SHP77 (cell line): ENCODE results near the gene DAPK1.

Source experiments
- DNase-seq, 2 experiments: peaks; one replicate each; lab custom pipeline; 2025; lab: John Stamatoyannopoulos, UW

DAPK1 gene

GRCh38 chr9:87685871-87686519 lies 188.3 kb downstream of the DAPK1 start:
- no peak for DNase-seq

DNA sequence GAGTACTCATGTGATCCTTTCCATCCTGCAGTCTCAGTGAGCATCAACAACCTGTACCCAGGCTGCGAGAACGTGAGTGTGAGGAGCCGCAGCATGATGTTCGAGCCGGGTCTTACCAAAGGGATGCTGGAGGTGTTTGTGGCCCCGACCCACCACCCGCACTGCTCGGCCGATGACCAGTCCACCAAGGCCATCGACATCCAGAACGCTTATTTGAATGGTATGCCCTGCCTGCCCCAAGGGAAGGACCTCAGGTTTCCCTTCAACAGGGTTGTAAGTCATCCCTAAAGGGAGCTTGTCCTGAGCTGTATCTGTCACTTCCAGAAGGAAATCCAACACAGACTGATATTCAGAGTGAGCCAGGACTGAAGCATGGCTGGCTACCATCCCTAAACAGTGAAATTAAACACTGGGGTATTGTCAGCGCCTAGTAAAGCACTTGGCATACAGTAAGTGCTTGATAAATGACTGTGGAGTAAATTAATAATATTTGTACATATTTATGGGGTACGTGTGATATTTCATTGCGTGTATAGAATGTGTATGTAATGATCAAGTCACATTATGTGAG lies 188.9 kb downstream of the DAPK1 start:
- no peak for DNase-seq

DNA sequence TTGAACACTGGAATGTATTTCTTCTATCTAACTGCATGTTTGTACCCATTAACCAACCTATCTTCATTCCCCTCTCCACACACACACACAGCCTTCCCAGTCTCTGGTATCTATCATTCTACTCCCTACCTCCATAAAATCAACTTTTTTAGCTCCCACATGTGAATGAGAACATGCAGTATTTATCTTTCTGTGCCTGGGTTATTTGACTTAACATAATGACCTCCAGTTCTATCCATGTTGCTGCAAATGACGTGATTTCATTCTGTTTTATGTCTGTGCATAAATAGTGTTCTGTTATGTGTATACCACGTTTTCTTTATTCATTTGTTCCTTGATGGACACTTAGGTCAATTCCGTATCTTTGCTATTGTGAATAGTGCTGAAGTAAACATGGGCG lies 189.5 kb downstream of the DAPK1 start:
- DNase-seq, result no peak

DNA sequence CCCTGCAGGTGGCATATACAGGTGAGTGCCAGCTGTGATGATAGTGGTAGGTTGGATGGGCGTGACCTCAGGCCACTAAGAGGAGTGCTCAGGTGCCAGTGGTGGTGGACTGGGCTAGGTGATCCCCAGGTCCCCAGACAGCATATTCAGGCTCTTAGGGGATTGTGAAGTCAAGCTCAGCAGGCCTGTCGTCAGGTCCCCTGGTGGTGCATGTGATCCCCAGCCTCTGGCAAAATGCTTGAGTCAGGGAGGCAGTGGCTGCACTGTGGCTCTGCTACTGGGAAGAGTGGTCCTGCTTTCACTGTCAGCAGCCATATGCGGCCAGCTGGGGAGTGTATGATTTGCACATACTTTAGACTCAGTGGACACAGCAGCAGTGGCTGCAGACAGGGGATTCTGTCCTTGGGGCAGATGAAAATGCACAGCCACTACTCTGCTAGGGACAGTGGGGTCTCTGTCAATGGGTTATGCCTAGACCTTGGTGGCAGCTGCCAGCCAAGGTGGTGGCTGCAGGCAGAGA lies 196.6 kb downstream of the DAPK1 start:
- no peak for DNase-seq

DNA sequence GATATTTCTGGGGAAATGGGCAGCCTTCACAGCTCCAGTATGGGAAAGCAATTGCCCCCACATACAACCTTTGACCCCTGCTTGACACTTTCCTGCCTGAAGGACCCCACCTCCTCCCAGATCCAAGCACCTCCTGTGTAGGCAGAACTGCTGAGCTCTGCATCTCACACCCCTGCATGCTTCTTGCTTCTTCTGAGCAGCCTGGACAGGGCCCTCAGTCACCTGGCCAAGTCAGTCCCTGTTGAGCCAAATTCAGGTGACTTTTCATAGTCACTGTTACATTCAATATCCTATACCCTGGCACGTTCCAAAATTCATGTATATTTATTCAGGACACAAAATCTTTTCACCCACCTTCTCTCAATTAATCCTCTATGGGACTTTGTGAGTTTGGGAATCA lies 197.9 kb downstream of the DAPK1 start:
- DNase-seq, result no peak

- DNase-seq, result no peak
These were observed 199.0 kb downstream of the DAPK1 start for GRCh38 chr9:87696641-87697040.

- DNase-seq, result no peak
These were observed 200.6 kb downstream of the DAPK1 start for GRCh38 chr9:87698069-87698809.

GRCh38 chr9:87699835-87700234 lies 202.2 kb downstream of the DAPK1 start:
- no peak for DNase-seq

DNA sequence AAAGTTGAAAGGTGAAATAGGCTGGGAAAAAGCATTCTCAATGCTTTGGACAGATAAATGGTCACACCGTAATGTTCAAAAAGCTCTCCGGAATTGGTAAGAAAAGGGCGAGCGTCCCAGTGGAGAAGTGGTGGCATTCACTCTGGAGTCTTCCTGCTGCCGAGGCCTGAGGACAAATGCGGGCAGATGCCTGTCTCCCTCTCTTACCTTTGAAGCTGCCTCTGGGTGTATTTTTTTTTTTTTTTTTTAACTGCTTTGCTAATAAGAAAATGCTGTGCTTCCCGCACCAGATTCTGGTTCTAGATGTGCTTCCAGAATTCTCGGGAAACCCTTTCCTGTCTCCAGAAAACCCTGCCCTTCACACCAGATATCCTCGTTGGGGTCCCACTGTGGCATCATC lies 203.8 kb downstream of the DAPK1 start:
- DNase-seq, result no peak

DNA sequence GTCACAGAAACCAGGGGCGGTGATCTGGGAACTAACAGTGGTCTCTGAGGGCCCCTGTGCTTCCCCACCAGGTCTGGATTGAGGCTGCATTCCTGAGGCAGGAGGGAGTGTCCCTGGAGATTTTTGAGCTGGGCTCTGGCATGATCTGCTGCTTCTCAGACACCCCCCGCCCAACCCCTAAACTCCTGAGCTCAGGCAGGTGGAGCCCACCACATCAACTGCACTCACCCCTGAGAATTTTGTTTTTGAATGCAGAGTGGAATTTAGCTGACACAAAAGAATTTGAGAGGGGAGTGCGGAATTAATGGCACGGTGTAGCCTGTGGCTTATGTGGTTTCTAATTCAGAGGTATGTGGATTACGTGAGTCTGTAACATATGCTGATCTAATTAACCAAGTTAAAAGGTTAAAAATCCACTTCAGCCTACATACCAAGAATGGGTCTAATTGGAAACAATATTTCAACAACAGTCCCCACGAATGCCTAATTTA lies 204.3 kb downstream of the DAPK1 start:
- DNase-seq, result no peak

DNA sequence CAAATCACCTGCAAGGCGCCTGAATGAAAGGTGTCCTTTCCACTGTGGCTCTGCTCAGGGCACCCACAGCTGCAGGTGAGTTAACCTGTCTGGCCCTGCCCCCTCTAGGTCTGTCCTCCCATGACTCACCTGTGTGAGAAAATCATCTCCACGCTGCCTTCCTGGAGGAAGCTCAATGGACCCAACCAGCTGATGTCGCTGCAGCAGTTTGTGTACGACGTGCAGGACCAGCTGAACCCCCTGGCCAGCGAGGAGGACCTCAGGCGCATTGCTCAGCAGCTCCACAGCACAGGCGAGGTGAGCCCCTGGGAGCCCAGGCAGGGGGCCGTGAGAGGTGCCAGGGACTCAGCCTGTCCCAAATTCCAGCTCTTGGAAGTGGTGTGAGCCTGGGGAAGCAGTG lies 205.3 kb downstream of the DAPK1 start:
- no peak for DNase-seq

DNA sequence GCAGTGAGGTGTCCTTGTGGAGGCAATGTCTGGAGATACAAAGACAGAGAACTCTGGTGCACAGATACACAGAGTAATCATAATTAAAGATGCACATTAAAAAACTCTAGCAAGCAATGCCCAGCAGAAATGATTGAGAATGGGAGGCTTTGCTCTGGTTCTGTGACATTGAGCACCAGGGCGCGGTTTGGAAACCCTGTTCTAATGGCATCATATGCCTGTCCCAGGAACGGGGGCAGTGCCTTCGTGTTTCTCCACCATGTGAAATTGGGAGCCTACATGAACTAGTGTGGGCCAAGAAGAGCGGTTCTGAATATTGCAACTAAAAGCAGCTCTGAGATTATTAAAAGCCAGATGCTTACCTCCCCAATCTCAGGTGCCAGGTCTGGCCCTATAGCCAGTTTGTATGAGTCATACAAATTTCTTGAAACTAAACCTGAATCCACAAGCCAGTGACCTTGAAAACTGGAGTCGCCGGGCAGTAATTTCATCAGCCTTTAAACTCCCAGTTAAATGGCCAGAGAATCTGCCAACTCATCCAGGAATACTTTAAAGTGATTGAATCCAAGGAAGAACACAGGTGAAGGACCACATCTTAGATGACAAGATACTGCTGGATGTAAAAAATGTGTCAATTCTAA lies 206.1 kb downstream of the DAPK1 start:
- DNase-seq, result no peak

- no peak for DNase-seq
These were observed 206.7 kb downstream of the DAPK1 start for GRCh38 chr9:87704342-87704741.

DNA sequence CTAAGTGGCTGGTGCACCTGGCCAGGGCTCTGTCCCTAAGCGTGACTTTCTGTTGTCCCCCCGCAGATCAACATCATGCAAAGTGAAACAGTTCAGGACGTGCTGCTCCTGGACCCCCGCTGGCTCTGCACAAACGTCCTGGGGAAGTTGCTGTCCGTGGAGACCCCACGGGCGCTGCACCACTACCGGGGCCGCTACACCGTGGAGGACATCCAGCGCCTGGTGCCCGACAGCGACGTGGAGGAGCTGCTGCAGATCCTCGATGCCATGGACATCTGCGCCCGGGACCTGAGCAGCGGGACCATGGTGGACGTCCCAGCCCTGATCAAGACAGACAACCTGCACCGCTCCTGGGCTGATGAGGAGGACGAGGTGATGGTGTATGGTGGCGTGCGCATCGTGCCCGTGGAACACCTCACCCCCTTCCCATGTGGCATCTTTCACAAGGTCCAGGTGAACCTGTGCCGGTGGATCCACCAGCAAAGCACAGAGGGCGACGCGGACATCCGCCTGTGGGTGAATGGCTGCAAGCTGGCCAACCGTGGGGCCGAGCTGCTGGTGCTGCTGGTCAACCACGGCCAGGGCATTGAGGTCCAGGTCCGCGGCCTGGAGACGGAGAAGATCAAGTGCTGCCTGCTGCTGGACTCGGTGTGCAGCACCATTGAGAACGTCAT lies 208.5 kb downstream of the DAPK1 start:
- DNase-seq, result no peak

GRCh38 chr9:87707805-87708506 lies 210.3 kb downstream of the DAPK1 start:
- no peak for DNase-seq

DNA sequence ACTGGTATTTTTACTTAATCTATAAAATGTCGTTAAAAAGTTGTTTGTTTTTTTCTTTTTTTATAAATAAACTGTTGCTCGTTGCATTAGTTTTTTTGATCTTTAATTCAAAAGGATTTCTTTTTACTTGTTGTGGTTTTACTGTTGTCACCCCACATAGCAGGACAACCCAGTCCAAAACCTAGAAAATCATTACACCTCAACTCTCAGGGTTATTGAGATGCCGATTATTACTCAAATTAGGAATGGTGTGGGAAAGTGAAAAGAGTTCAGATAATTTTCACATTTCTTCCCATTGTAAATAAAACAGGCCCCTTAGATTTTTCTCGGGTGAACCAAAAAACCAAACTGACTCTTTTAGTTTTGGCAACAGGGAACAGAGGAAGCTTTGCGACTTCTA lies 210.9 kb downstream of the DAPK1 start:
- DNase-seq, result no peak

DNA sequence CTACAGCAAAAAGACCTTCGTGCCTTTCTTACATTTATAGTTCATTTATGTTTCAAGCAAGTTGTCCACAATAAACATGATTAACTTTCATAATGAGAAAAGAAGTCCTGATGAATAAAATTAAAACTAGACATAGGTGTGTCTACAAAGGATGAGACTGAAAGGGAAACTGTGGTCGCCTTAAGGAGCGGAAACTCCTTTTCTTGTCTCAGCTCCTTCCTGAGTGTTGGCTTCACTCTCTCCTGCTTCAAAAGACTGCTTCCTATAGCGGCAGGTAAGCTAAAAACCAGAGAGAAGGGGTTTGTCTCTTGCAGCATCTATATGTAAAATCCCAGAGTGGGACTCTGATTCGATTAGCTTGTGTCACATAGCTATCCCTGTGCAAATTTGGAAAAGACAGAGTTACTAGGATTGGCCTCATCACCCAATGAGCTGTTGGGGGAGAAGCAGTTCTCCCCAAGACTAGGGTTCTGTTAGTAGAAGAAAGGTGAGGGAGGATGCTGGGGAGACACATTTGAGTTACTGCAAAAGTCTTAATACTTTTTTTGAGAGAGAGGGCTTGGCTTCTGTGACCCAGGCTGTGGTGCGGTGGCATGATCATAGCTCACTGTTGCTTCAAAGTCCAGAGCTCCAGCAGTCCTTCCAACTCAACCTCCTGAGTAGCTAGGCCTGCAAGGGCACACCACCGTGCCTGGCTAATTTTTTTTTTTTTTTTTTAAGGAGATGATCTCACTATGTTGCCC lies 211.5 kb downstream of the DAPK1 start:
- no peak for DNase-seq

- no peak for DNase-seq
These were observed 212.8 kb downstream of the DAPK1 start for GRCh38 chr9:87710443-87710842.

- DNase-seq, result no peak
These were observed 214.5 kb downstream of the DAPK1 start for GRCh38 chr9:87711857-87712800.
